ENCODE data around the gene PIK3CG.

- TF ChIP-seq EZH2 (IDR thresholded peaks at IDR 0.05; ENCODE audit: insufficient read depth, low read length) (no peak), CTCF (IDR thresholded peaks at IDR 0.05; ENCODE audit: insufficient read depth, low read depth, low read length) (no peak)
Observed at GRCh38 chr7:106875508-106875907, 10.4 kb downstream of the PIK3CG start.
